HG03521 (cell line): Measurements from ENCODE around the gene CXorf49.
"Not testable (repeated sequence)": the region's sequence is repeated elsewhere in the genome, so short reads cannot be mapped to it uniquely, and the experiment has no call there.

Experiments
- ATAC-seq: cut with Tn5 transposase; IDR thresholded peaks from one replicate; pipeline ENCODE4 v1.9.1; 2021; ENCODE audit warnings: mild to moderate bottlenecking, moderate library complexity; ENCODE audit not compliant: unreplicated experiment

The CXorf49 gene

DNA sequence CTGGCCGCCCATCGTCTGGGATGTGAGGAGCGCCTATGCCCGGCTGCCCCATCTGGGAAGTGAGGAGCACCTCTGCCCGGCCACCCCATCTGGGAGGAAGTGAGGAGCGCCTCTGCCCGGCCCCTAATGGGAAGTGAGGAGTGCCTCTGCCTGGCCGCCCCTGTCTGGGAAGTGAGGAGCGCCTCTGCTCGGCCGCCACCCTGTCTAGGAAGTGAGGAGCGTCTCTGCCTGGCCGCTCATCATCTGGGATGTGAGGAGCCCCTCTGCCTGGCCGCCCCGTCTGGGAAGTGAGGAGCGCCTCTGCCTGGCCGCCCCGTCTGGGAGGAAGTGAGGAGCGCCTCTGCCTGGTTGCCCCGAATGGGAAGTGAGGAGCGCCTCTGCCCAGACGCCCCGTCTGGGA lies 42.4 kb downstream of the CXorf49 start:
- ATAC-seq, result not testable (repeated sequence)

DNA sequence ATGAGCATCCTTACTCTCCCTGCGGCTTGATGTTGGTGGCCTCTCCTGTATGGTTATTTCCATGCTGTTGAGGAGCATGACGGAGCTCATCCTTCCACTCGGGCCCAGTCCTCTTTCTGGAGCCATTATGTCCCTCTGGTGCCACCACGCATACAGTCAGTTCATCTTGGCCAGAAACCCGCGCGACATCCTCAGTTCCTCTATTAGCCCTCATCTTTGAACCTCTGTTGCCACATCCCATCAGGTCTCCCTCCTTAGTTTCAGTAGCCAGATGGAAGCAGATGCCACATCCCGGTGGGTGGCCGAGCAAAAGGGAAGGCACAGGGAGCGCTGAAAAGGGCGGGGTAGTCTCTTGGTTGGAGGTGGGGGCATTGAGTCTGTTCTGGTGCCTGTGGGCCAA lies 46.1 kb downstream of the CXorf49 start:
- no peak for ATAC-seq

DNA sequence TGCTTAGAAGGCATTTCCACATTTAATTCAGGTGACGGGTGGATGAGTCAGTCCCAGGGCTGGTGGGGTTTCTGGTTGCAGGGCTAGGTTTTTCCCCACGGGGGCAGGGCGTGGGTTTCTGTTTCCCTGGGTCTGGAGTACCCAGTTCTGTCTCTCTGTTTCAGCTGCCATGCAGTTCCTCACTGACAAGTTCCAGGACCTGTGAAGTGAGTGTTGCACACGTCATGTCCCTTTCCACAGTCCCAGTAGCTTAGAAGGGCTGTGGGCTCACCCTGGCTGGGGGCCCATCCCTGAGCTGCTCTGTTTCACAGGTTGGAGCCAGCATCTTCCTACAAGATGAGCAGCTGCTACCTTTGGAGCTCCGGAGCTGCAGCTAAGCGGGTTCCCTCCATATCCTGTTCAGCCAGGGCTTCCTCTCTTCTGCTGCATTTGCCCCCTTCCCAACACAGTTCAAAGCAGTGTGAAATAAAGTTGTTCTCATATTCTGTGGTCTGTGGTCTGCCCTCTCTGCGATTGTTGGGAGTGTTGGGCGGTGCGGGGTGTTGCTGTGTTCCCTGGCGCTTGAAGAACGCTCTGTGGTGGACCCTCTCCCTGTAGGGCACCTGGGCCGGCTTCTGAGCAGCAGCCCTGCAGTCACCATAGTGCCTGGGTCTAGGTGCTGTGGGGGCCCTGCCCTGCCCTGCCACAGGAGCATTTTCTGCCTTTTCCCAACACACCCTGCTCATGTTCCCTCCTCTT lies 46.9 kb downstream of the CXorf49 start:
- ATAC-seq, result no peak

DNA sequence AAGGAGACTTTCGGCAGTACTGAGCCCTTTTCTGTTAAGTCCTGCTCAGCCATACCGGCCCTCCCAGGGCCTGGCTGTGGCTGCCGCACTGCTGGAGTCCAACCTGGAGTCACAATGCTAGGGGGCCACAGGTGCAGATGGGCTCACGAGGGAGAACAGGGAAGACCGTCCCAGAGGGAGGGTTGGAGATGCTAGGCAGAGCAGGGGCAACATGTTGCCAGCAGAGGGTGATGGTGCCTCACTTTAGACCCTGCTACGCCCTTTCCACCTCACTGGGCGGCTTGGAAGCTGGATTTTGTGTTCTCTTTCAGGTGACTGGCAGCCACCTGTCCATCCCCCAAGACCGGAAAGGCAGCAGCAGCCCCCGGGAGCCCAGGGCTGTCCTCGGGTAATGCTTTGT lies 48.1 kb downstream of the CXorf49 start:
- not testable (repeated sequence) for ATAC-seq

DNA sequence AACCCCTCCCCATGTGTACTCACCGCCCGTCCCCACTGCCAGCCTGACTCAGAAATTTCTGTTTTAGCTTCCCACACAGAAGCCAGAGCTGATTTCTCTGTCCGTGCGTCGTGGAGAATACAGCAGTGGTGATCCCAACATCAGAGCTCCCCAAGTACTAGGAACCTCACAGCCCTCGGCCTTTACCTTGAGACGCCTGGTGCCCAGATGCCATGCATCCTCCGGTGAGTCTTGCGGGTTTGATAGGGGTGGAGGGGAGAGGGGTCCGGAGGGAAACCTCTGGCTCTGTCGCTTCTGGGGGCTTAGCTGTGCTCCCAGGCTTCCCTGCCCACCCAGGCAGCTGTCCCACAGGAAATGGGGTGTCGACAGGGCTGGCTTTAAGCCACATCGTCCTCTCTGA lies 48.6 kb downstream of the CXorf49 start:
- no peak for ATAC-seq

DNA sequence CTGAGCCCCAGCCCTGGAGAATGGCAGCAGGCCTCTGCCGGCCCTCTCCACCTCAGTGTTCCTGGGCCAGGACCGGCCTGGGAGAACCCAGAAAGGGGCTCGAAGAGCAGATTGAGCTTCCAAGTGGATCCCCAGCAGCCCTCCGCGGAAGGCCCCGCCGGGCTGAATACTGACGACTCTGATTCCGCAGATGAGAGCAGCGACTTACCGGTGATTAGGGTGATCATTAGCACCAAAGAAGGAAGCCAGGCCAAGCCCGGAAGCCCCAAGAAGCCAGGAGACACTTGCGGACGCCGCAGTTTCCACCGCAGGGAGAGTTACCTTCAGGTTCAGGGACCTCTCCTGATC lies 49.9 kb downstream of the CXorf49 start:
- no peak for ATAC-seq

DNA sequence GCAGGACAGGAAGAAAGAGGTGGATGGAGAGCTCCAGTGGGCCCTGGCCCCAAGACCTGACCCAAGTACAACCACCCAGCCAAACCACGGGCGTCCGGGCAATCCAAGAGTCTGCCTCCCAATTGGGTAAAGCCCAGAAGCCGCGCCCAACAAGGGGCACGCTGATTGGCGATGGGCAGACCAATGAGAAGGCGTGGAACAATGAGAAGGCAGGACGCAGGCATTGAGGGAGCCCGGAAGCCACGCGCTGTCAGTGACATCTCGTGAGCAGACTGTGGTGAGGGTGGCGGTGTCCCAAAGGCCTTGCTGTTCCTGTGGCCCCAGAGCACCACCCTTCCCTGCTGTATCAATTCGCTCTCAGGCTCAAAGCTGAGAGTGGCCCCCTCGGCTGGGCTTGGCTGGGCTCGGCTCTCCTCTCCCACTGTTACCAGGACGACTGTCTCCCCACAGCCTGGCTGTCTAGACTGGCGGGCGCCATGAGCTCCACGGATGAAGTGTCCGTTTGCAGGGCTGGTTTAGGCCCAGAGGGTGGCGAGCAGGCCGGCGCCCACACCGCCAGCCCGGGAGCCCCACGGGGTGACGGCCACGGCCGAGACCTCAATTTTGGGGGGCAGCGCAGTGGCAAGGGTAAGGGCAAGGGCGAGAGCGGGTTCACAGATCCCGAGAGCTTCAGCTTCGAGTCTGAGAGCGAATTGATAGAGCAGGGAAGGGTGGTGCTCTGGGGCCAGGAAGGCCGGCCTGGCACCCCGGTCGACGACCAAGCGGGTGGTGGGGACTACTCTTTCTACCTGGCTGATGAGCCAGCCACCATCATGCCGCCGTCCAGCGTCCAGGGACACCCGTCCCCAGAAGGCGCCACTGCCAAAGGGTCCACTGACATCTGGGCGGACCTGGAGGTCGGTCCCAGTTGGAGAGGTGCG lies 50.5 kb downstream of the CXorf49 start, which contains the start of gene LOC101059915:
LOC101059915 (plus strand) TSS at position 219 of the 920 bp plus-strand sequence.
- ATAC-seq, result no peak

DNA sequence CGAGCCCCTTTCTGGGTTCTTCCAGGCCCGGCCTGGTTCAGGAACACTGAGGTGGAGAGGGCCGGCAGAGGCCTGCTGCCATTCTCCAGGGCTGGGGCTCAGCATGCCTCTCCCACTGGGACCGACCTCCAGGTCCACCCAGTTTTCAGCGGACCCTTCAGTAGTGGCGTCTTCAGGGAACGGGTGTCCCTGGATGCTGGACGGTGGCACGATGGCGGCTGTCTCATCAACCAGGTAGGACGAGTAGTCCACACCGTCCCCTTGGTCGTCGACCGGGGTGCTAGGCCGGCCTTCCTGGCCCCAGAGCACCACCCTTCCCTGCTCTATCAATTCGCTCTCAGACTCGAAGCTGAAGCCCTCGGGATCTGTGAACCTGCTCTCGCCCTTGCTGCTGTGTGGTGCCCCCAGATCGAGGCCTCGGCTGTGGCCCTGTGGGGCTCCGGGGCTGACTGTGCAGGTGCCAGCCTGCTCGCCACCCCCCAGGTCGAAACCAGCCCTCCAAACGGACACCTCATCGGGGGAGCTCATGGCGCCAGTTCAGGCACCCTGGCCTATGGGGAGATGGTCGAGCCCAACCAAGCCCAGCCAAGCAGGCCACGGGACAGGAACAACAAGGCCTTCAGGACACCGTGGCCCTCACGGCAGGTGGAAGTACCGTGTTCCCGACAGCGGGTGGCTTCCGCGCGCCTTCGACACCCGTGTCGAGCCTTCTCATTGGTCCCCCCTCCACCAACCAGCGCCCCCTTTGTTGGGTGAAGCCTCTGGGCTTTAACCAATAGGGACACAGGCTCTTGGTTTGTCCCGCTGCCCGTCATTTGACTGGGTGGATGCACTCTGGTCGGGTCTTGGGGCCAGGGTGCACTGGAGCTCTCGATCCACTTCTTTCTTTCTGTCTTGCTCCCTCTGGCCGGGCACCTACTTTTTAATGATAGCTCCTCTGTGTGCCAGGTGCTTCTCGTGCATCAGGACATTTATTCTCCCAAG lies 51.6 kb downstream of the CXorf49 start:
- ATAC-seq, result no peak

DNA sequence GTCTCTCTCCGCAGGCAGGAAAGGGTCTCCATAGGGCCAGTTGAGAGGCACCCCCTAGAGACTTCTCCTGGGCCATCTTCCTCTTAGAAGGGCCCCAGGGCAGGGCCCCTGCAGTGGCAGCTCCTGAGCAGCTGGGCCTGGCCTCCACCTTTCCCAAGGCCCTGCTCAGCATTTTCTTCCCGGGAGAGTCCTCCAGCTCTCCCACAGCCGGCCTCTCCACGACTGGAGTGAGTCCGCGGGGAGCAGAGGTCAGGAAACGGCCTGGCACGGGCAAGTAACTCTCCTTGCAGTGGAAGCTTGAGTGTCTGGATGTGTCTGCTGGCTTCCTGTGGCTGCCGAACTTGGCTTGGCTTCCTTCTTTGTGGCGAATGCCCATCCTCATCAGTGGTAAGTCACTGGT lies 52.3 kb downstream of the CXorf49 start:
- no peak for ATAC-seq

DNA sequence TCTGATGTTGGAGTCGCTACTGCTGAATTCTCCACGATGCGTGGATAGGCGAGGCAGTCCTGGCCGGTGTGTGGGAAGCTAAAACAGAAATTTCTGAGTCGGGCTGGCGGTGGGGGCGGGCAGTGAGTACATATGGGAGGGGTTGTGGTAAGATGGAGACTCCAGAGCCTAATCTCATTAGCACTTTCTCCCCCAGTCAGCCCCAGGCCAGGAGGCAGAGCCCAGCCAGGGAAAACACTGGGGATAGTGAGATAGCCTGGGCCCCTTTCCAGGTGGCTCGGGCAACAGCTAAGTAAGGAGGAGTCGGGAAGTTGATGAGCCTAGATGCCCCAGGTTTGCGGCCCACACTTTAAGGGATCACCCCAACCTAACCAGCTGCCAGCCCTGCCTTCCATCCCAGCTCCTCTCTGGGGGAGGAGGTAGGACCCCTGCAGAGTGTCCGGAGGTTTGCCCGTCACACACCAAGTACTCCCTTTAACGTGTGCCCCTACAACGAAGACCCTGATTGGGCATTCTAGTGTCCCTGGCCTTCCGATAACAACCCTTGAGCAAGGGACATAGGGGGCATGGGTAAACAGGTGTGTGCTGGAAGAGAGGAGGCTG lies 53.1 kb downstream of the CXorf49 start:
- ATAC-seq, result no peak
